SK-N-MC (cell line): ENCODE results near the gene SNRPD3.

Source experiments
- EZH2 ChIP-seq: fragments of 200-600 bp; sonication (generic); IDR thresholded peaks from one replicate; pipeline ENCODE4 v1.6.1; 2017; ENCODE audit warnings: antibody characterized with exemption
- FOXP2 ChIP-seq: optimal IDR thresholded peaks from 2 replicates; pipeline ENCODE3; 2011; ENCODE audit warnings: mild to moderate bottlenecking, moderate library complexity; ENCODE audit not compliant: insufficient read depth; ENCODE audit errors: extremely low read length, control extremely low read depth
- POLR2AphosphoS5 ChIP-seq: IDR thresholded peaks from 2 replicates; pipeline ENCODE4 v1.6.1; 2012; ENCODE audit warnings: mild to moderate bottlenecking, low read depth, low read length, borderline replicate concordance

DNA sequence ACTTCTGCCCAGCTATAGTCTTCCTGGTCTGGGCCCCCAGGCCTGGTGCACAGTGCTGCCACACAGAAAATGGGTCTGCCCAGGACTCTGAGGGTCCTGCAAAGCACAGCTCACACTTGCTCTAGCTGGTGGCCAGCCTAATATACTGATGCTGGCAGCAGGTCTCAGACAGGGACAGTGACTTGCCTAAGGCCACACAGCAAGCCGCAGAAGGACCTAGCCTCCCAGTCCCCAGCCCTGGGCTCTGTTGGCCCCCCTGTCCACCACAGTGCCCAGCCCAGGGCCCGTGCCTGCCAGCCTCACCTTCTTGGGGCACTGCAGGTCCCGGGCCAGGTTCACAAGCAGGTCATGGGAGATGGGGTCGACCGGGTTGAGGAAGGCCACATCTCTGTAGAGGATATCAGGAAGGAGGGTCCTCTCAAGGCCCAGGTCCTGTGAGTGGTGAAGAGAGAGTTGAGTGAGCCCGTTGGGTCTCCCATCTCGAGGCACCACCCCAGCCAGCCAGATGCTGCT, 33.8 kb downstream of the SNRPD3 start:
- TF ChIP-seq EZH2 (no peak), POLR2AphosphoS5 (no peak), FOXP2 (no peak)
